Panc1 (cell line): ENCODE data around the gene ZCCHC24. TPM values are rescaled to one million over a fixed set of nuclear protein-coding genes. Genes with fewer than 3 reads are reported as not detected.

Experiments used
- ATAC-seq: fragments of 200-7000 bp; cut with Tn5 transposase; 2 replicates; pipeline ENCODE4 v1.9.1; 2020; ENCODE audit warnings: mild to moderate bottlenecking, moderate library complexity
- BruUV-seq: library from RNA; stranded (reverse); fragments of 400-500 nt; replicated peaks from 2 replicates; lab custom pipeline; 2021; lab: Mats Ljungman, UMichigan
- CTCF ChIA-PET: fragments of 300-600 bp; sonication (Branson Sonifier 250); formaldehyde crosslinking; loops from one replicate; lab custom pipeline; 2022; ENCODE audit warnings: antibody characterized with exemption; lab: Charles Lee
- POLR2A ChIA-PET: fragments of 300-600 bp; sonication (Branson Sonifier 250); formaldehyde crosslinking; loops from one replicate; lab custom pipeline; 2022; ENCODE audit warnings: antibody characterized with exemption; lab: Charles Lee
- DNase-seq: peaks from one replicate; pipeline ENCODE4 v3.0.0-alpha.2; 2010; ENCODE audit warnings: low read depth, low spot score
- H3K27ac ChIP-seq: 2 replicates; pipeline ENCODE4 v1.5.1; 2011; ENCODE audit warnings: mild to moderate bottlenecking, low read length, inconsistent platforms
- H3K27me3 ChIP-seq: fragments of 200-500 bp; sonication (Bioruptor generic); 2 replicates; pipeline ENCODE4 v1.6.0; 2014; ENCODE audit warnings: low read length, inconsistent platforms; ENCODE audit not compliant: control insufficient read depth, insufficient read depth
- H3K36me3 ChIP-seq: fragments of 200-500 bp; sonication (Bioruptor generic); 2 replicates; pipeline ENCODE4 v1.5.1; 2014; ENCODE audit warnings: inconsistent platforms, mild to moderate bottlenecking, low read length, moderate library complexity; ENCODE audit not compliant: control insufficient read depth, insufficient read depth
- H3K4me1 ChIP-seq: 2 replicates; pipeline ENCODE4 v1.5.1; 2011; ENCODE audit warnings: inconsistent platforms, mild to moderate bottlenecking, low read length, moderate library complexity; ENCODE audit not compliant: control insufficient read depth, insufficient read depth
- H3K4me3 ChIP-seq, 2 experiments: 2 replicates each; pipeline ENCODE4 v1.5.1; 2011 to 2012; ENCODE audit warnings: low read depth in 2 of 2, low read length in 2 of 2, mild to moderate bottlenecking in 2 of 2, inconsistent platforms in 1 of 2, moderate library complexity in 1 of 2
- H3K9me3 ChIP-seq: fragments of 200-500 bp; sonication (Bioruptor generic); 2 replicates; pipeline ENCODE4 v1.5.1; 2014; ENCODE audit warnings: low read depth, mild to moderate bottlenecking, inconsistent platforms, low read length, moderate library complexity; ENCODE audit not compliant: control insufficient read depth, insufficient read depth
- CTCF ChIP-seq: fragments of 450-650 bp; IDR thresholded peaks from 2 replicates; pipeline ENCODE4 v1.5.1; 2017; ENCODE audit warnings: mild to moderate bottlenecking
- POLR2AphosphoS5 ChIP-seq: IDR thresholded peaks from 2 replicates; pipeline ENCODE4 v1.6.1; 2012; ENCODE audit warnings: mild to moderate bottlenecking, low read depth, low read length, moderate library complexity
- REST ChIP-seq, 2 experiments: IDR thresholded peaks; 2 replicates each; pipeline ENCODE4 v1.6.1; 2011 to 2012; ENCODE audit warnings: low read depth in 2 of 2, control low read depth in 1 of 2, low read length in 1 of 2, mild to moderate bottlenecking in 1 of 2, moderate library complexity in 1 of 2; ENCODE audit not compliant: insufficient read depth in 1 of 2
- SIN3A ChIP-seq: IDR thresholded peaks from 2 replicates; pipeline ENCODE4 v1.6.1; 2012; ENCODE audit warnings: low read depth, mild to moderate bottlenecking, low read length, moderate library complexity, borderline replicate concordance; ENCODE audit not compliant: insufficient read depth
- TCF7L2 ChIP-seq: IDR thresholded peaks from 2 replicates; pipeline ENCODE4 v1.6.1; 2011; ENCODE audit warnings: mild to moderate bottlenecking, low read depth, low read length, inconsistent platforms
- in situ Hi-C: cut with HindIII; loops from 2 replicates; pipeline ENCODE4 v1.10.0; 2016; ENCODE audit warnings: low sequenced_read_pairs, low pct_unique_long_range_greater_than_20kb
- intact Hi-C: fragments of 100-400 bp; cut with micrococcal nuclease; formaldehyde crosslinking; loops from one replicate; pipeline ENCODE4 v1.10.0; 2022; ENCODE audit not compliant: unreplicated experiment
- total RNA-seq: library from RNA; stranded (reverse); gene quantifications from one replicate; pipeline ENCODE4 v1.2.1, GENCODE V29; 2021; ENCODE audit not compliant: unreplicated experiment

Gene ZCCHC24
- total RNA-seq, 1 experiment from 2014 or later, result 7.8 TPM

GRCh38 chr10:79433324-79434222, 11.9 kb downstream of the ZCCHC24 start:
- Histone ChIP-seq H3K27me3 (no peaks in the 10 kb centered on the region), H3K27ac (no peak overlapping the region), H3K4me3 (no peak overlapping the region), H3K9me3 (no peaks in the 10 kb centered on the region), H3K36me3 (no peaks in the 10 kb centered on the region), H3K4me1 (peaks cover 8% of the 10 kb centered on the region)
- in situ Hi-C loops, result no loop called here
- ATAC-seq, result no peak
- ChIA-PET POLR2A (no interaction called here), CTCF (no interaction called here)
- no TSS peak for BruUV-seq
- TF ChIP-seq TCF7L2 (no peak), POLR2AphosphoS5 (no peak), CTCF (no peak)
- intact Hi-C loops, result no loop called here
- no peak for DNase-seq

GRCh38 chr10:79431891-79432831, 13.3 kb downstream of the ZCCHC24 start:
- ATAC-seq, result no peak
- CTCF ChIA-PET, result no interaction called here
- POLR2A ChIA-PET, result no interaction called here

More at GRCh38 chr10:79431891-79432831, 13.3 kb downstream of the ZCCHC24 start:
- no peak overlapping the region for H3K4me3 ChIP-seq
- DNase-seq, result no peak
- H3K36me3 ChIP-seq, result no peaks in the 10 kb centered on the region
- peaks cover 8% of the 10 kb centered on the region for H3K4me1 ChIP-seq
- in situ Hi-C loops (no loop called here), intact Hi-C loops (no loop called here)
- no peaks in the 10 kb centered on the region for H3K9me3 ChIP-seq
- H3K27me3 ChIP-seq, result no peaks in the 10 kb centered on the region
- TF ChIP-seq TCF7L2, result no peak
- no peak for TF ChIP-seq POLR2AphosphoS5
- TF ChIP-seq CTCF, result no peak
- TF ChIP-seq SIN3A, result no peak
- no peak for TF ChIP-seq REST (IDR thresholded peaks at IDR 0.05; ENCODE audit: insufficient read depth in 1 of 2, low read depth in 2 of 2, low read length in 1 of 2)
- no TSS peak for BruUV-seq
- no peak overlapping the region for H3K27ac ChIP-seq
